ENCODE data around the gene RNPEP.

The RNPEP gene

GRCh38 chr1:201984446-201984845 lies 2.0 kb downstream of the RNPEP start:
- Histone ChIP-seq H3K27ac (no peak overlapping the region), H3K36me3 (peaks cover 9 to 11% (median 10%) of the 10 kb centered on the region in 3 donors), H3K27me3 (no peaks in the 10 kb centered on the region), H3K4me3 (no peak overlapping the region), H3K4me1 (peaks cover 0 to 27% (median 13%) of the 10 kb centered on the region in 4 donors), H3K9me3 (no peaks in the 10 kb centered on the region)
- intact Hi-C loops (cut with DNase I; ENCODE audit: low total_unique reads), result no loop called here
- no peak for TF ChIP-seq CTCF (IDR thresholded peaks at IDR 0.05)
- DNase-seq, result no peak

GRCh38 chr1:201985355-201985754 lies 2.9 kb downstream of the RNPEP start:
- Histone ChIP-seq H3K36me3 (peaks cover 18 to 20% (median 19%) of the 10 kb centered on the region in 3 donors), H3K4me1 (peaks cover 0 to 27% (median 13%) of the 10 kb centered on the region in 4 donors), H3K4me3 (no peak overlapping the region), H3K27ac (no peak overlapping the region), H3K27me3 (no peaks in the 10 kb centered on the region), H3K9me3 (no peaks in the 10 kb centered on the region)
- no peak for TF ChIP-seq CTCF (IDR thresholded peaks at IDR 0.05)
- DNase-seq, result no peak
- intact Hi-C loops (cut with DNase I; ENCODE audit: low total_unique reads), result no loop called here

GRCh38 chr1:201988601-201989000 lies 6.2 kb downstream of the RNPEP start:
- Histone ChIP-seq H3K9me3 (no peaks in the 10 kb centered on the region), H3K4me1 (peaks cover 0 to 18% (median 10%) of the 10 kb centered on the region in 4 donors), H3K27me3 (no peaks in the 10 kb centered on the region), H3K36me3 (peaks cover 41 to 51% (median 50%) of the 10 kb centered on the region in 3 donors), H3K4me3 (no peak overlapping the region), H3K27ac (no peak overlapping the region)
- peak in 1 of 2 donors; percentile 19 for DNase-seq
- no peak for TF ChIP-seq CTCF (IDR thresholded peaks at IDR 0.05)
- intact Hi-C loops (cut with DNase I; ENCODE audit: low total_unique reads), result no loop called here

- Histone ChIP-seq H3K27ac (no peak overlapping the region), H3K4me3 (no peak overlapping the region), H3K9me3 (no peaks in the 10 kb centered on the region), H3K36me3 (peaks cover 41 to 61% (median 58%) of the 10 kb centered on the region in 3 donors), H3K4me1 (peaks cover 0 to 8% (median 5%) of the 10 kb centered on the region in 4 donors), H3K27me3 (no peaks in the 10 kb centered on the region)
- peak in 1 of 2 donors; percentile 49 for DNase-seq
- intact Hi-C loops (cut with DNase I; ENCODE audit: low total_unique reads), result no loop called here
- no peak for TF ChIP-seq CTCF (IDR thresholded peaks at IDR 0.05)
Measured at GRCh38 chr1:201989354-201990128, 7.1 kb downstream of the RNPEP start.

GRCh38 chr1:201990427-201990826 lies 8.0 kb downstream of the RNPEP start:
- Histone ChIP-seq H3K36me3 (peaks cover 42 to 67% (median 59%) of the 10 kb centered on the region in 3 donors), H3K27me3 (no peaks in the 10 kb centered on the region), H3K4me1 (peaks cover 0 to 5% (median 1%) of the 10 kb centered on the region in 4 donors), H3K4me3 (no peak overlapping the region), H3K9me3 (no peaks in the 10 kb centered on the region), H3K27ac (no peak overlapping the region)
- DNase-seq, result peak in 1 of 2 donors; percentile 7
- intact Hi-C loops (cut with DNase I; ENCODE audit: low total_unique reads), result no loop called here
- no peak for TF ChIP-seq CTCF (IDR thresholded peaks at IDR 0.05)

All from tibial artery (tissue), 4 donors.